NCI-H446 (cell line): ENCODE results near the gene SLC35G2.
A peak's percentile ranks its signal among the peaks of the same experiment; 100 is the strongest.
"Not testable (repeated sequence)": the region's sequence is repeated elsewhere in the genome, so short reads cannot be mapped to it uniquely, and the experiment has no call there.

ENCODE experiments used
- DNase-seq, 2 experiments: peaks; one replicate each; lab custom pipeline; 2025; lab: John Stamatoyannopoulos, UW

Gene SLC35G2

GRCh38 chr3:136818769-136819391 is at the start of gene SLC35G2:
TSS of gene SLC35G2 (plus strand) at chr3:136819126. CDS start at chr3:136854461, 35,335 bp downstream.
- DNase-seq: no peak

GRCh38 chr3:136772709-136773108 is 46.2 kb upstream of the SLC35G2 start:
- DNase-seq: no peak

GRCh38 chr3:136778865-136779264 is 40.1 kb upstream of the SLC35G2 start:
- no peak for DNase-seq

- DNase-seq: no peak
Observed at GRCh38 chr3:136780741-136781140, 38.2 kb upstream of the SLC35G2 start.

- DNase-seq: peak in 1 of 2 experiments; percentile 50
Observed at GRCh38 chr3:136783708-136784191, 35.2 kb upstream of the SLC35G2 start.

- no peak for DNase-seq
Observed at GRCh38 chr3:136787349-136787748, 31.6 kb upstream of the SLC35G2 start.

- no peak for DNase-seq
Observed at GRCh38 chr3:136788154-136788553, 30.8 kb upstream of the SLC35G2 start.

GRCh38 chr3:136789976-136790375 is 28.9 kb upstream of the SLC35G2 start:
- DNase-seq: no peak

GRCh38 chr3:136790786-136791185 is 28.1 kb upstream of the SLC35G2 start:
- DNase-seq: no peak

- peak; percentile 25 to 53 for DNase-seq
Observed at GRCh38 chr3:136792556-136793330, 26.2 kb upstream of the SLC35G2 start.

GRCh38 chr3:136801146-136801545 is 17.8 kb upstream of the SLC35G2 start:
- DNase-seq: not testable (repeated sequence)

- DNase-seq: peak; percentile 29 to 57
Observed at GRCh38 chr3:136802481-136802996, 16.4 kb upstream of the SLC35G2 start.

- DNase-seq: no peak
Observed at GRCh38 chr3:136804141-136804540, 14.8 kb upstream of the SLC35G2 start.

GRCh38 chr3:136804813-136805212 is 14.1 kb upstream of the SLC35G2 start:
- peak in 1 of 2 experiments; percentile 66 for DNase-seq

- DNase-seq: no peak
Observed at GRCh38 chr3:136805795-136806194, 13.1 kb upstream of the SLC35G2 start.

GRCh38 chr3:136811701-136812100 is 7.2 kb upstream of the SLC35G2 start:
- DNase-seq: no peak

GRCh38 chr3:136817448-136817847 is 1.5 kb upstream of the SLC35G2 start:
- DNase-seq: no peak

GRCh38 chr3:136818191-136818768 is 646 bp upstream of the SLC35G2 start:
- DNase-seq: no peak

- DNase-seq: no peak
Observed at GRCh38 chr3:136819392-136819730, 435 bp downstream of the SLC35G2 start.

- no peak for DNase-seq
Observed at GRCh38 chr3:136819731-136820679, 1.1 kb downstream of the SLC35G2 start.

- no peak for DNase-seq
Observed at GRCh38 chr3:136831461-136831860, 12.5 kb downstream of the SLC35G2 start.
